Upper lobe of left lung (tissue), 6 donors: ENCODE results near the gene GPX6. TPM values are rescaled to one million over a fixed set of nuclear protein-coding genes. Genes with fewer than 3 reads are reported as not detected.
A peak's percentile ranks its signal among the peaks of the same experiment; 100 is the strongest.
"Not testable (repeated sequence)": the region's sequence is repeated elsewhere in the genome, so short reads cannot be mapped to it uniquely, and the experiment has no call there.

ENCODE experiments used
- ATAC-seq, 2 donors: fragments of 200-7000 bp; cut with Tn5 transposase; one replicate each; pipeline ENCODE4 v1.9.1; 2022; ENCODE audit warnings: mild to moderate bottlenecking in 2 of 2, moderate library complexity in 2 of 2; ENCODE audit not compliant: low FRiP score in 2 of 2
- DNase-seq, 2 donors: peaks; one replicate each; pipeline ENCODE4 v3.0.0-alpha.2; 2019 to 2020
- H3K27ac ChIP-seq, 4 donors: fragments of 200-600 bp; sonication (generic); one replicate each; pipeline ENCODE4 v1.5.1; 2016 to 2019
- H3K27me3 ChIP-seq, 4 donors: fragments of 200-600 bp; sonication (generic); one replicate each; pipeline ENCODE4 v1.5.1; 2017 to 2019
- H3K36me3 ChIP-seq, 4 donors: fragments of 200-600 bp; sonication (generic); one replicate each; pipeline ENCODE4 v1.5.1; 2016 to 2019
- H3K4me1 ChIP-seq, 4 donors: fragments of 200-600 bp; sonication (generic); one replicate each; pipeline ENCODE4 v1.5.1; 2018 to 2019
- H3K4me3 ChIP-seq, 4 donors: fragments of 200-600 bp; sonication (generic); one replicate each; pipeline ENCODE4 v1.5.1; 2017 to 2019; ENCODE audit warnings: mild to moderate bottlenecking in 2 of 4, moderate library complexity in 1 of 4
- H3K9me3 ChIP-seq, 4 donors: fragments of 200-600 bp; sonication (generic); one replicate each; pipeline ENCODE4 v1.5.1; 2018 to 2019
- EP300 ChIP-seq, 4 donors: sonication (generic); formaldehyde crosslinking; IDR thresholded peaks; one replicate each; pipeline ENCODE4 v1.5.1; 2017; ENCODE audit warnings: antibody characterized with exemption in 4 of 4, control low read depth in 2 of 4
- POLR2A ChIP-seq, 4 donors: fragments of 450-650 bp; IDR thresholded peaks; one replicate each; pipeline ENCODE4 v1.5.1; 2016 to 2017; ENCODE audit warnings: antibody characterized with exemption in 4 of 4, mild to moderate bottlenecking in 2 of 4
- POLR2AphosphoS5 ChIP-seq, 2 donors: sonication (generic); formaldehyde crosslinking; IDR thresholded peaks; one replicate each; pipeline ENCODE4 v1.5.1; 2017; ENCODE audit warnings: antibody characterized with exemption in 2 of 2
- WGBS, 2 donors: methylation state at CpG; one replicate each; pipeline ENCODE4 v1.1.5; 2017 to 2018; 5-methylcytosine and 5-hydroxymethylcytosine counted together
- total RNA-seq, 6 donors: library from RNA; depleted of rRNA in 4 of 6; stranded (reverse); fragments of >200 nt in 4 of 6; gene quantifications; one replicate each; pipeline versions ENCODE4 v1.1.0 to v1.2.1, GENCODE V29; 2016 to 2021
- TF ChIP-seq, protein P1 (sequence below), 6 experiments: fragments of 450-650 bp in 4 of 6; fragments of 200-600 bp in 2 of 6; sonication (generic) in 2 of 6; IDR thresholded peaks; one replicate each; pipeline ENCODE4 v1.5.1; 2016 to 2019; ENCODE audit warnings: antibody characterized with exemption in 6 of 6
- donor health status: DM: no; HTN: no; CAD: no; lungs with moderate emphysema.
- donor health status: DM: no; HTN: yes; CAD: no; lungs with severe emphysema.

GPX6 gene
- total RNA-seq, 6 donors from 2014 or later: not detected

DNA sequence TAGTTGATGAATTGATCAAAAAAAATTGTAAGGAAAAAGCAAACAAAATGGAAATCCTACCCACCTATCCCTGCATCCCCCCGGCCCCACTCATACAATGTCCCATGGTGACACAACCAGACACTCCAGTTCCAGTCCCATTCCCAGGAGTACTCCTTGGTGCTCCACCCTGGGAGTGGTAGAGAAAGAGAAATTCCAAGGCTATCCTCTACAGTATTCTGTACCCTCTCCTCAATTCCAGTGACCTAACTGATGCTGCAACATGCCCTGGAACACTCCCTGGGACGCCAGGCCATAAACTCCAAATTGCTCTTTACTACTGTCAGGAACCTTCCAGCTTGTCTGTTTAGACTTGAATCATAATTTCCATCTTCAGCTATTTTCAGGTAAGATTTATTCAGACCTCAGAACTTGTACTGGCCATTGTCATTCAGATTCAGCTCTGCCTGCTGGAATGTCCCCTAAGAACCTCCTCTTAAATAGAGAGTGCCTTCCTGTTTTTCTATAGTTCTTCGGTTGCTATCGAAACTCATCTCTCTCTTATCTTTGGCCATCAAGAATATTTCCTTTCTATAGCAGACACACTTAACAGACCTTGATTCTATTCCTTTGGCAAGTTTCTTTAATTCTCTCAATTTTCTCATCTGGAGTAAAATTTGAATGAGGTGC, 8.7 kb downstream of the GPX6 start:
- no peak for DNase-seq
- H3K4me1 ChIP-seq: no peaks in the 10 kb centered on the region
- no peak for TF ChIP-seq EP300 (IDR thresholded peaks at IDR 0.05)
- TF ChIP-seq, protein P1, sequence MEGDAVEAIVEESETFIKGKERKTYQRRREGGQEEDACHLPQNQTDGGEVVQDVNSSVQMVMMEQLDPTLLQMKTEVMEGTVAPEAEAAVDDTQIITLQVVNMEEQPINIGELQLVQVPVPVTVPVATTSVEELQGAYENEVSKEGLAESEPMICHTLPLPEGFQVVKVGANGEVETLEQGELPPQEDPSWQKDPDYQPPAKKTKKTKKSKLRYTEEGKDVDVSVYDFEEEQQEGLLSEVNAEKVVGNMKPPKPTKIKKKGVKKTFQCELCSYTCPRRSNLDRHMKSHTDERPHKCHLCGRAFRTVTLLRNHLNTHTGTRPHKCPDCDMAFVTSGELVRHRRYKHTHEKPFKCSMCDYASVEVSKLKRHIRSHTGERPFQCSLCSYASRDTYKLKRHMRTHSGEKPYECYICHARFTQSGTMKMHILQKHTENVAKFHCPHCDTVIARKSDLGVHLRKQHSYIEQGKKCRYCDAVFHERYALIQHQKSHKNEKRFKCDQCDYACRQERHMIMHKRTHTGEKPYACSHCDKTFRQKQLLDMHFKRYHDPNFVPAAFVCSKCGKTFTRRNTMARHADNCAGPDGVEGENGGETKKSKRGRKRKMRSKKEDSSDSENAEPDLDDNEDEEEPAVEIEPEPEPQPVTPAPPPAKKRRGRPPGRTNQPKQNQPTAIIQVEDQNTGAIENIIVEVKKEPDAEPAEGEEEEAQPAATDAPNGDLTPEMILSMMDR (IDR thresholded peaks at IDR 0.05): no peak
- TF ChIP-seq POLR2A (IDR thresholded peaks at IDR 0.05): no peak
- TF ChIP-seq POLR2AphosphoS5 (IDR thresholded peaks at IDR 0.05): no peak
- H3K36me3 ChIP-seq: no peaks in the 10 kb centered on the region
- 42 to 48% methylated on average over 4 of the region's 4 CpGs for WGBS, 2 donors
- H3K4me3 ChIP-seq: no peak overlapping the region
- no peak overlapping the region for H3K27ac ChIP-seq
- H3K27me3 ChIP-seq: no peaks in the 10 kb centered on the region
- H3K9me3 ChIP-seq: no peaks in the 10 kb centered on the region
- ATAC-seq: no peak

DNA sequence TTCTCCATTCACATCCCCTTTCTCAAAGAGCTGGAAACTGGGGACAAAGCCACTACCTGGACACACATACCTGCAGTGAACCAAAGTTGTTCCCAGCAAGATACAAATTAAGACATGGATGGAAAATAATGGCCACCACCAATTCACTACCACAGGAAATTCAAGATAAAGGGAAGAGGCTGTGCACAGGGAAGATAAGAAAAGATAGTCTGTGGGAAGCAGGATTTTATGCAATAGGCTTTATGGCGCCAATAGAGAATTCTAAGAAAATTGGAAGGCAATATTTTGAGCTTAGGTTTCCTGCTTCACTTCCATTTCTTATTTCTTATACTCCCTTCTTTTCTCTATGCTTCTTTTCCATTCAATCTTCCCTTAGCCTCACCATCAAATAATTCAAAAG, 9.9 kb downstream of the GPX6 start:
- TF ChIP-seq POLR2A (IDR thresholded peaks at IDR 0.05) (no peak), POLR2AphosphoS5 (IDR thresholded peaks at IDR 0.05) (no peak), EP300 (IDR thresholded peaks at IDR 0.05) (no peak)
- TF ChIP-seq, protein P1 (IDR thresholded peaks at IDR 0.05): no peak
- Histone ChIP-seq H3K27me3 (no peaks in the 10 kb centered on the region), H3K4me3 (no peak overlapping the region), H3K9me3 (no peaks in the 10 kb centered on the region), H3K4me1 (no peaks in the 10 kb centered on the region), H3K27ac (no peak overlapping the region), H3K36me3 (no peaks in the 10 kb centered on the region)
- 76 to 86% methylated on average over 1 of the region's 1 CpG for WGBS, 2 donors
- ATAC-seq (no peak), DNase-seq (no peak)

DNA sequence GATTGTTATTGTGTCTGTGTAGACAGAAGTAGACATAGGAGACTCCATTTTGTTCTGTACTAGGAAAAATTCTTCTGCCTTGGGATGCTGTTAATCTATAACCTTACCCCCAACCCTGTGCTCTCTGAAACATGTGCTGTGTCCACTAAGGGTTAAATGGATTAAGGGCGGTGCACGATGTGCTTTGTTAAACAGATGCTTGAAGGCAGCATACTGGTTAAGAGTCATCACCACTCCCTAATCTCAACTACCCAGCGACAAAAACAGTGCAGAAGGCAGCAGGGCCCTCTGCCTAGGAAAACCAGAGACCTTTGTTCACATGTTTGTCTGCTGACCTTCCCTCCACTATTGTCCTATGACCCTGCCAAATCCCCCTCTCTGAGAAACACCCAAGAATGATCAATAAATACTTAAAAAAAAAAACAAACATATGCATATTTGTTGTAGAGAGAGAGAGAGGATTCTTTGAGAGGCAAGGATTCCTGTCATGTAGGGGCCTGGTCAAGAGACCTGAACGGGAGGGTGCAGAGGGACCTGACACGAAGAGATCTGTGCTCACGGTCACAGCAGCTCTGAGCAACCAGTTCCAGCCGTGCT, 12.8 kb downstream of the GPX6 start:
- DNase-seq, ATAC-seq, H3K4me3 ChIP-seq, H3K9me3 ChIP-seq, H3K4me1 ChIP-seq, H3K27ac ChIP-seq, H3K36me3 ChIP-seq, H3K27me3 ChIP-seq: not testable (repeated sequence)
- 65 to 66% methylated on average over 7 of the region's 7 CpGs for WGBS, 2 donors

DNA sequence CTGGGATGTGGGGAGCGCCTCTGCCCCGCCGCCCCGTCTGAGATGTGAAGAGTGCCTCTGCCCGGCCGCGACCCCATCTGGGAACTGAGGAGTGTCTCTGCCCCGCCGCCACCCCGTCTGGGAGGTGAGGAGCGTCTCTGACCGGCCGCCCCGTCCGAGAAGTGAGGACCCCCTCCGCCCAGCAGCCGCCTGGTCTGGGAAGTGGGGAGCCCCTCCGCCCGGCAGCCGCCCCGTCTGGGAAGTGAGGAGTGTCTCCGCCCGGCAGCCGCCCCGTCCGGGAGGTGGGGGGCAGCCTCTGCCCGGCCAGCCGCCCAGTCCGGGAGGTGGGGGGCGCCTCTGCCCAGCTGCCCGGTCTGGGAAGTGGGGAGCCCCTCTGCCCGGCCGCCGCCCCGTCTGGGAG, 13.5 kb downstream of the GPX6 start:
- H3K9me3 ChIP-seq, ATAC-seq, H3K4me3 ChIP-seq, H3K36me3 ChIP-seq, H3K27ac ChIP-seq, H3K27me3 ChIP-seq, H3K4me1 ChIP-seq: not testable (repeated sequence)
- peak in 1 of 2 donors; percentile 72 for DNase-seq
- WGBS, 2 donors: 96 to 100% methylated on average over 4 to 9 of the region's 35 CpGs

DNA sequence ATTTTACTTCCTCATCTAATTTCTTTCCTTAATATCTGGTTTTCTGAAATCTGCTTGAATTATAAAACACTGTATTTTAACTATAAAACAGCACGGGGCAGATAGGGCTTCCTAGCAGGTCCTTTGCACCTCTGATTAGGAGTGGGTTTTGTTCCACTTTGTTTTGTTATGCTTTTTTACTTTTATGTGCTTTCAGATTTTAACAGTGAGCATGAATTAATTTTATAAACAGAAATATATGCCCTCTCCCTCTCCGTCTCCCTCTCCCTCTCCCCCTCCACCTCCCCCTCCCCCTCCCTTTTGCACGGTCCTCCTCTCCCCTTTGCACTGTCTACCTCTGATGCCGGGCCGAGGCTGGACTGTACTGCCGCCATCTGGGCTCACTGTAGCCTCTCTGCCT, 14.3 kb downstream of the GPX6 start:
- H3K36me3 ChIP-seq: no peaks in the 10 kb centered on the region
- ATAC-seq (no peak), DNase-seq (no peak)
- no peaks in the 10 kb centered on the region for H3K9me3 ChIP-seq
- no peak overlapping the region for H3K4me3 ChIP-seq
- TF ChIP-seq POLR2A (IDR thresholded peaks at IDR 0.05) (no peak), EP300 (IDR thresholded peaks at IDR 0.05) (no peak), POLR2AphosphoS5 (IDR thresholded peaks at IDR 0.05) (no peak)
- TF ChIP-seq, protein P1 (IDR thresholded peaks at IDR 0.05): no peak
- H3K4me1 ChIP-seq: no peaks in the 10 kb centered on the region
- 88 to 96% methylated on average over 6 of the region's 6 CpGs for WGBS, 2 donors
- H3K27ac ChIP-seq: no peak overlapping the region
- no peaks in the 10 kb centered on the region for H3K27me3 ChIP-seq

DNA sequence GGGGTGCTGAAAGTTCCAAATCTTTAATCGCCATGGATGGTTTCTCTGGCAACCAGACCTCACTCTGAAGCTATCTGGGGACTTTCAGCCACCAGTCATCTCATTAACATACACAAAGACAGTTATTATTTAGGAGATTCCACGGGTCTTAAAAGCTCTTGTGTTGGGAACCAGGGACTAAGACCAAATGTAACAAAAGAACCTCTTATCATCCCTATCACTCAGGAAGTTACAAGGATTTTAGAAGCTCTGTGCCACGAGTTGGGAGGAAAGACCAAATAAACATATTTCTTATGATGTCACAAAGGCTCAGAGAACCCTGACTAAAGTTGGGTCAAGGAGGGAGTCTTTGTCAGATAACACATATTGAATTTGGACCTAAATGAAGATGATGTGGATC, 17.7 kb downstream of the GPX6 start:
- DNase-seq: no peak
- Histone ChIP-seq H3K4me1 (no peaks in the 10 kb centered on the region), H3K27me3 (no peaks in the 10 kb centered on the region), H3K4me3 (no peak overlapping the region), H3K27ac (no peak overlapping the region), H3K36me3 (no peaks in the 10 kb centered on the region), H3K9me3 (no peaks in the 10 kb centered on the region)
- no peak for ATAC-seq
- TF ChIP-seq, protein P1 (IDR thresholded peaks at IDR 0.05): no peak
- TF ChIP-seq POLR2A (IDR thresholded peaks at IDR 0.05): no peak
- no peak for TF ChIP-seq POLR2AphosphoS5 (IDR thresholded peaks at IDR 0.05)
- 38 to 42% methylated on average over 3 of the region's 3 CpGs for WGBS, 2 donors
